ENCODE data around the gene GNLY.

GNLY gene

DNA sequence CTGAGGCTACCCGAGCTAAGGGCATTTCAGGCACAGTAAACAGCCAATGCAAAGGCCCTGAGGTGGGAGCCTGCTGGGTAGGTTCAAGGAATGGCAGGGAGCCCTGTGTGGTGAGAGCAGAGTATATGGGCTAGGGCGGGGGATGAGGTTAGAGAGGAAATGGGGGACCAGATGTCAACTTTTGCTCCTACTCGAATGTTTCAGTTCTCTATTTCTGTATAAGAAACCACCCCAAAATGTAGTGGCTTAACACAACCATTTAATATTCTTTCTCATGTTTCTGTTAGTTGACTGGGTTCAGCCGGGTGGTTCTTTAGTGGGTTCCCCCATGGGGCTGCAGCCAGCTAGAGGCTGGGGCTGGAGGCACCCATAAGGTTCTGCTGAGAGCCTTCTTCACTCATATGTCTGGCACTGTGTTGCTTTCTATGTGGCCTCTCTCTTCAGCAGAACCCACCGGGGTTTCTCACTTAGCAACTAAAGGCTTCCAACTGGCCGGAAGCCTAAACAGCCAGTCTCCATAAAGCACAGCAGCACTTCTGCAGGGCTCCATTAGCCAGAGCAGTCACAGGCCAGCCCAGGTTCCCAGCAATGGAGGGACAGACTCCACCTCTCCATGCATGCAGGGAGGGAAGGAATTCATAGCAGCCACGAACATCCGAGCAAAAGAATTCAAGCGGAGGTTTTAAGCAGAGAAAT, 54.0 kb downstream of the GNLY start:
- H3K27me3 ChIP-seq (ENCODE audit: low read depth): peaks cover 63% of the 10 kb centered on the region
- in situ Hi-C loops (cut with MboI; ENCODE audit: low sequenced_read_pairs): no loop called here
- no peak overlapping the region for H3K4me3 ChIP-seq
- no peaks in the 10 kb centered on the region for H3K9me3 ChIP-seq
- no peak for DNase-seq (ENCODE audit: low spot score in 2 of 2)
- no peaks in the 10 kb centered on the region for H3K36me3 ChIP-seq (replicated peaks)
- no peaks in the 10 kb centered on the region for H3K4me1 ChIP-seq

Measured in HAP-1 (cell line).